Cardiac fibroblast (primary cell): Measurements from ENCODE around the gene ADAMTS14.

Source experiments
- DNase-seq, 2 donors: peaks; one replicate each; pipeline versions ENCODE4 v3.0.0 to v3.0.0-alpha.2; 2010; ENCODE audit warnings: low read depth in 2 of 2
- H3K4me3 ChIP-seq, 2 donors: replicated peaks in 1 of 2; 1 replicate in 1 of 2; 2 replicates in 1 of 2; pipeline ENCODE4 v1.5.1; 2011; ENCODE audit warnings: low read depth in 2 of 2, low read length in 2 of 2, mild to moderate bottlenecking in 2 of 2, moderate library complexity in 1 of 2
- TF ChIP-seq, protein P1 (sequence below): IDR thresholded peaks from one replicate; pipeline ENCODE4 v1.5.1; 2011; ENCODE audit warnings: low read depth, mild to moderate bottlenecking, low read length, inconsistent platforms

Gene ADAMTS14

GRCh38 chr10:70715853-70716795 lies 43.8 kb downstream of the ADAMTS14 start:
- DNase-seq = peak; percentile 69 to 75
- TF ChIP-seq, protein P1, sequence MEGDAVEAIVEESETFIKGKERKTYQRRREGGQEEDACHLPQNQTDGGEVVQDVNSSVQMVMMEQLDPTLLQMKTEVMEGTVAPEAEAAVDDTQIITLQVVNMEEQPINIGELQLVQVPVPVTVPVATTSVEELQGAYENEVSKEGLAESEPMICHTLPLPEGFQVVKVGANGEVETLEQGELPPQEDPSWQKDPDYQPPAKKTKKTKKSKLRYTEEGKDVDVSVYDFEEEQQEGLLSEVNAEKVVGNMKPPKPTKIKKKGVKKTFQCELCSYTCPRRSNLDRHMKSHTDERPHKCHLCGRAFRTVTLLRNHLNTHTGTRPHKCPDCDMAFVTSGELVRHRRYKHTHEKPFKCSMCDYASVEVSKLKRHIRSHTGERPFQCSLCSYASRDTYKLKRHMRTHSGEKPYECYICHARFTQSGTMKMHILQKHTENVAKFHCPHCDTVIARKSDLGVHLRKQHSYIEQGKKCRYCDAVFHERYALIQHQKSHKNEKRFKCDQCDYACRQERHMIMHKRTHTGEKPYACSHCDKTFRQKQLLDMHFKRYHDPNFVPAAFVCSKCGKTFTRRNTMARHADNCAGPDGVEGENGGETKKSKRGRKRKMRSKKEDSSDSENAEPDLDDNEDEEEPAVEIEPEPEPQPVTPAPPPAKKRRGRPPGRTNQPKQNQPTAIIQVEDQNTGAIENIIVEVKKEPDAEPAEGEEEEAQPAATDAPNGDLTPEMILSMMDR = no peak
- no peak overlapping the region for H3K4me3 ChIP-seq

GRCh38 chr10:70722820-70723424 lies 50.6 kb downstream of the ADAMTS14 start:
- H3K4me3 ChIP-seq = no peak overlapping the region
- TF ChIP-seq, protein P1 = no peak
- DNase-seq = peak; percentile 13 to 66

GRCh38 chr10:70723771-70724170 lies 51.5 kb downstream of the ADAMTS14 start:
- no peak overlapping the region for H3K4me3 ChIP-seq
- no peak for DNase-seq
- TF ChIP-seq, protein P1 = no peak

DNA sequence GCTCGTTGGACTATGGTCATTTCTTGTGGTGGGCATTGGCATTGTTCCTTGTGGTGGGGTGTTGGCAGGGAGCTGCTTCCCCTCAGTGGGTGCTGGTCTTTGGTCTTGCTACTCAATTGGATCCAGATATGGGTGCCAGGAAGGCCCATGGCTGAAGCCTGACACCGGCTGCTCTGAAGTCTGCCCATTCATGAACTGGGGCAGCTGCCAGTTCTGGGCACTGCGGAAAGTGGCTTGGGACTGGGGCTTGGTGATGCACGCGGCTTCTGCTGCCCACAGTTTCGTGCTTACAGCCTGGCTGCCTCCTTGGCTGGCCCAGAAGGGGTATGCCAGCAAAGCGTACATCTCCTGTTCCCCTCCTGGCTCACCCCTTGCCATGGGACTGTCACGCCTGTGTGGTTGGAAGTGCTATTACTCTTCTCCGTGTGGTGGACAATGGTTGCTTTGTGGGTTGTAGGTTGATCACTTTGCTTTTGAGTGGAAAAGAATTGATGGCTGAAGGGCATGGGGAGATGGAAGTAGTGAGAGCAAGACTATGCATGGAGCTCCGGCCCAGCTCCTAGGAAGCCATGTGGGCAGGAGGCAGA lies 54.7 kb downstream of the ADAMTS14 start:
- TF ChIP-seq, protein P1 = no peak
- DNase-seq = no peak

GRCh38 chr10:70728328-70728727 lies 56.0 kb downstream of the ADAMTS14 start:
- no peak for DNase-seq
- no peak overlapping the region for H3K4me3 ChIP-seq
- TF ChIP-seq, protein P1 = no peak

More for the DNA sequence above, 54.7 kb downstream of the ADAMTS14 start:
- H3K4me3 ChIP-seq = no peak overlapping the region

DNA sequence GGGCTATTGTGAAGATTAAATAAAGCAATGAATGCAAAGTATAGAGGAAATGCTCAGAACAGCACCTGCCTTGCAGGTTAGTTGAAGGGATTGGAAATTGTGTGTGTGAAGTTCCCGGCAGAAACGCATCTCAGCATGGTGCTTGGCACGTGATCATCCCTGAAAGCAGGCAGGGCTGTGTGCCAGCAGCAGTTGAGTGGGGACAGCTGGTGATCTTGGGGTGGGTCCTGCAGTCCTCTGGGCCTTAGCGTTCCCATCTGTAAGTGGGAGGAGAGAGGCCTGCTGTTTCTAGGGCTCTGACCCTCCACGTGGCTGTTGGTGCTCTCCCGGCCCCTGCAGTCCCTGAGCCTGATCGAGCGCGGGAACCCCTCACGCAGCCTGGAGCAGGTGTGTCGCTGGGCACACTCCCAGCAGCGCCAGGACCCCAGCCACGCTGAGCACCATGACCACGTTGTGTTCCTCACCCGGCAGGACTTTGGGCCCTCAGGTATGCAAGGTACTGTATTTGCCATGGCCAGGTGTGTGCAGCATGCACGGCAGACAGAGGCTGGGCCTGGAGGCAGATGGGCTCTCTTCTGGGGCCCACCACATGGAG lies 57.6 kb downstream of the ADAMTS14 start:
- DNase-seq = peak in 1 of 2 donors; percentile 33
- TF ChIP-seq, protein P1 = no peak
- no peak overlapping the region for H3K4me3 ChIP-seq
